Measurements from ENCODE around the gene KDF1. TPM values are rescaled to one million over a fixed set of nuclear protein-coding genes. Genes with fewer than 3 reads are reported as not detected.
"Not testable (repeated sequence)": the region's sequence is repeated elsewhere in the genome, so short reads cannot be mapped to it uniquely, and the experiment has no call there.

KDF1 gene
- total RNA-seq, 2 donors from 2014 or later = not detected

DNA sequence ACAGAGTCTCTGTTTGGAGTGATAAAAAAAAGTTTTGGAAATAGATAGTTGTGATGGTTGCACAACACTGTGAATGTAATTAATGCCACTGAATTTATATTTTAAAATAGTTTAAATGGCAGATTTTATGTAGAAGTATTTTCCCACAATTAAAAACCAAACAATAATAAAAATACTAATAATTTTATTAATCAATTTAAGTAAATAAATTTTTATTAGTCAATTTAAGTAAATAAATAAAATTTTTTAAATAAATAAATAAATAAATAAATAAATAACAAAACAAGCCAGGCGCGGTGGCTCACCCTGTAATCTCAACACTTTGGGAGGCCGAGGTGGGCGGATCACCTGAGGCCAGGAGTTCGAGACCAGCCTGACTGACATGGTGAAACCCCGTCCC is 4.9 kb upstream of the KDF1 start:
- intact Hi-C loops (cut with DNase I) = no loop called here
- no peak for DNase-seq (ENCODE audit: low spot score)

DNA sequence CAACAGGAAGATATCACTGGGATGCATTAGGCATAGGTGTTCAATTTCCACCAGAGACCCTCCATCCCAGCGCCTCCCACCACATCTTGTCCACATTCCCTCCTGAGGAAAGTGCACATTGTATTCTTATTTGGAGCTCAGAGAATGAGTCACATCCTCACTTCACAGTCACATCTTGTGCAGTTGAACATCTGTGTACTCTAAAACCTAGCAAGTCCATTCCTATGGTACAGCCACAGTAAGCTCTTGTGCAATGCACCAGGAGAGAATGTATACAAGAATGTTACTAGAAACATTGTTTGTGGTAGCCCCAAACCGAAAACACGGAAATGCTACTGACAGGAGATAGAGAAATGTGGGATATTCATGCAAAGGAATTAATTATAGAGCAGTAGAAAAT is 1.6 kb upstream of the KDF1 start:
- no peak for DNase-seq (ENCODE audit: low spot score)
- intact Hi-C loops (cut with DNase I) = no loop called here

DNA sequence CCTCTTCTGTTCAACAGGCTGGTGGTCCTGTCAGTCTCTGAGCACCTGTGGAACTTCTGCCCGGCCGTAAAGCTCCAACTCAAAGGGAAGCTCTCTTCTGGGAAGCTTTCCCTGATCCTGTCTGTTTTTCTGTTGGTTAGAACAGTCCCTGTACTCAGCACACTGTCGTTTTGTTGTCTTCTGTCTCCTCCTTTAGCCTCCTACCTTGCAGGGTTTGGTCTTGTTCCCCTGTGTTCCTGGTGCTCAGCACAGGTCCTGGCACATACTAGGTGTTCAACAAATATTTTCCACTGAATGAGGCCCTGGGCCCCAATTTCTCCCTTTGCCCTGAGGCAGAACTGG is 328 bp upstream of the KDF1 start:
- intact Hi-C loops (cut with DNase I) = no loop called here
- no peak for DNase-seq (ENCODE audit: low spot score)

DNA sequence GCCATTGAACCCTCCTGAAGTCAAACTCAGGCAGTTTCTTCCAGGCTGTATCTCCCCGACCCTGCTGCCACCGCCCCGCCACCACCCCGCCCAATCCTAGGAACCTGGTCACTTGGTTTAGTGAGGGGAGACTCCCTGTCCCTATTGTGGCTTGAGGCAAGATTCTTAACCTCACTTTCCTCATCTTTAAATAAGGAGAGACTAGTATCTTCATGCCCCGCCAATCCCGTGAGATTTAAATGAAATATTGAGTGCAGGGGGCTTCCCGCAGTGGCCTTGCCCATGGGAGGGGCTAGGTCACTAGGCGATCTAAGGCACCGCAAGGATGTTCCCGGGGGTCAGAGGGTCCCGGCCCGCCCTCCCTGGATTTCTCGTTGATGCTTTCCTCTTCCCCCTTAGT is 998 bp downstream of the KDF1 start:
- intact Hi-C loops (cut with DNase I) = no loop called here
- no peak for DNase-seq (ENCODE audit: low spot score)

DNA sequence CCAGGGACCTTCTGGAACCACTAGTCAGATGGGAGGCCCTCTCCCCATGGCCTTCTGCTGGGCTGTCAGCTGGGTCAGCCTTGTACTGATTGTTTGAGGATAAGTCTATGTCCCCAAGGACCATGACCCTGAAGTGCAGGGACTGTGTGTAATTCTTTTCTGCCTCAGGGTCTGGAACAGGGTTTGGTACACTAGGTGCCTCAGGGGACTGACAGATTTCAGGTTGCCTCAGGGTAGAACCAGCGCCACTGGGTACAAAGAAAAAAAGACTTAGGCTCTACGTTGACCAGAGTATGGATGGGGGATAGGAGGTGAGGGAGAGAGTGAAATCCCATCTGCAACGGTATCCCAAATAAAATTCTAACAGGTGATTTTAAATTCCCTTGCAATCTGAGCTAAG is 3.0 kb downstream of the KDF1 start:
- DNase-seq (ENCODE audit: low spot score) = no peak
- intact Hi-C loops (cut with DNase I) = no loop called here

DNA sequence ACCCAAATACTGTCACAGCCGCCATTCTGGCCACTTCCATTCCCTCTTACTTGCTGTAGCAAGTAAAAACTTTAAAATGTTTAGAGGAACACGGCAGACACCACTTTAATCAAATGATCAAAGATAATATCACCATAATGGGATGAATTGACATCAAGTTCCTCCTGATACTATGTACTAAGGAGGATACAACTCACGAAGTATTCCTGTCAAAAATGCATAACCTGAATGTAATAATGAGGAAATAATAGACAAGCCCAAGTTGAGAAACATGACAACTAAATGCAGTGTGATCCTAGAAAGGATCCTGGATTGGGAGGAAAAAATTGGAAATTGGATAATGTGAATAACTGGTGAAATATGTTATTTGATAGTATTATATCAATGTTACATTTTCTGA is 3.9 kb downstream of the KDF1 start:
- intact Hi-C loops (cut with DNase I) = no loop called here
- DNase-seq (ENCODE audit: low spot score) = no peak

DNA sequence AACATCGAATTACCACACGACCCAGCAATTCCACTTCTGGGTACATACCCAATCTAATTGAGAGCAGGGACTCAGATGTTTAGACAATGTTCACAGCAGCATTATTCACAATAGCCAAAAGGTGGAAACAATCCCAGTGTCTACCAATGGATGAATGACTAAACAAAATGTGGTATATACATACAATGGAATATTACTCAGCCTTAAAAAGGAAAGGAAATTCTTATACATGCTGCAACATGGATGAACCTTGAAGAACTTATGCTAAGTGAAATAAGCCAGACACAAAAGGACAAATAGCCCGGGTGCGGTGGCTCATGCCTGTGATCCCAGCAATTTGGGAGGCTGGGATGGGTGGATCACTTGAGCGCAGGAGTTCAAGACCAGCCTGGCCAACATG is 6.9 kb downstream of the KDF1 start:
- intact Hi-C loops (cut with DNase I) = no loop called here
- DNase-seq (ENCODE audit: low spot score) = no peak

DNA sequence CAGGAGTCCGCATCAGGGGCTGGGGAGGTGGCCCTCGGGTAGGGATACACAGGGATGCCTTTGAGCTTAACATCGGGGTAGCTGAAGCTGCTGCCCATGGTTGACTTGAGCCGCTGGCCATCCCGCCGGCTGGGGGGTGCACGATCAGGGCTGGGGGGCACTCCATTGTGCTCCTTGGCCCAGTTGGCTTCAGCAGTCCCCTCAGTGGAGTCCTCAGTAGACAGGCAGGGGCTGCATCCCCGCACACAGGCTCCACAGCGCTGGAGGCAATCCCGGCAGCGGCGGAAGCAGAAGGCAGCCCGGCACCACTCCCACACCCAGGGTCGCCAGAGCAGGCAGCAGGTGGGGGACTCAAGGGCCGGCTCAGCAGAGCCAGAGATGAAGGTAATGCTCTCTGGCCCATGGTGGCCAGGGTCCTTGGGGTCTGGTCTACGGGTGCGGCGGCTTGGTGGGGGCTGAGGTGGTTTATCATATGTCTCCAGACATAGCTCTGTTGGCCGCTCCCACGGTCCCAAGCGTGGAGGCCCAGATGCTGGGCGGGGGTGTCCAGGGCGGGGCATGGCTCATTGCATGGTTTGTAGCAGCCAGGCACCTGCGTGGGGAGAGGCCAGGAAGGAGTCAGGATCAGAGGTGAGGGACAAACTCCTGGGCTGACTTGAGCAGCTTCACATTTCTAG is 8.3 kb downstream of the KDF1 start:
- no peak for DNase-seq (ENCODE audit: low spot score)
- intact Hi-C loops (cut with DNase I) = no loop called here

DNA sequence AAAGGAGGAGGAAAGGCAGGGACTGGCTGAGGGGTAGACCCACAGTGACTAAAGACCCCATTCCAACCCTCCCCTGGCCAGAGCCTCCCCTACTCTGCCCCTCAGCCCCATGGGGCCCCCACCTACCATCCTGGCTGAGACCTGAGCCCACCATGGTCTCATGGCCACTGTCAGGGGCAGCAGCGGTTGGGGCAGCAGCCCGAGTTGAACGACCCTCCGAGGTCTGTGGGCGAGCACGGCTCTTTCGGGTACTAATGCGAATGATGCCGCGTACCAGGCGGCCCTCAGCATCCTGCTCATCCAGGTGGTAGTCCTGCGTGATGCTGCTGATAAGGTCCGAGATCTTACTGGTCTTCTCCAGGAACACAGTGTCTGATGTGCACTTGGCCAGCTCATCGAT is 9.1 kb downstream of the KDF1 start:
- intact Hi-C loops (cut with DNase I) = no loop called here
- no peak for DNase-seq (ENCODE audit: low spot score)

DNA sequence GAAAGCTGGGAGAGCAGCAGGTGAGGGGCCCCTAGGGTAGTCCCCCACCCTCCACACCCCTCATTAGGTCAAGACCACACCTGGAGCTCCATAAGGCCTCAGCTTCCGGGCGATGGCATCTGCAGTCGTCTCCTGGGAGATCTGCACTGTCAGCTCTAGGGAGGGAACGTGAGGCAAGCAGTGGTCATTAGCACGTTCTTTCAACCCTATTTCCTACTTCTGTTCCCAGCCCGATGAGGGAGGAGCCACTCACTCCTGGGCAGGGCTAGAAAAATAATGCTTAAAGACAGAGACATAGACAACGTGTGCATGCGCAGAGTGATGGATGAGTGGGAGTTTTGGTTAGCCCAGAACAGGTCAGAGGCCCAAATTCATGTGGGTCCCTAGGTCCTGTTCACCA is 9.7 kb downstream of the KDF1 start:
- intact Hi-C loops (cut with DNase I) = no loop called here
- no peak for DNase-seq (ENCODE audit: low spot score)

DNA sequence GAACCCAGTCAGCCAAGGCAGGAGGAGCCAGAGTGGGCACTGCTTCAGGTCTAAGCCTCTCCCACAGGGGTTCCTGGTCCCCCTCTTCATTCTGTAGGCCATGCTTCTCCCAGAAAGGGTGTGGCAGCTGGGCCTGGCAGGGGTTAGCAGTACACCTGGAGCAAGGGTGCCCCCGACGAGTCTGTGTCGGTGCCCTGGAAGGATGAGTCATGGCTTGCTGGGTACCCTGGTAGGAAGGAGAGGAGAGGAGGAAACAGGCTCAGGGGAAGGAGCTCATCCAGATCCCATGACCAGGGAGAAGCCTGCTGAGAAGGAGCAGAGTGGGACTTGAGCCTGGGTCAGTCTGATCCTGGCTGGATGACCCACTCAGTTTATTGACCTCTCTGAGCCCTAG is 10.3 kb downstream of the KDF1 start:
- intact Hi-C loops (cut with DNase I) = no loop called here
- no peak for DNase-seq (ENCODE audit: low spot score)

DNA sequence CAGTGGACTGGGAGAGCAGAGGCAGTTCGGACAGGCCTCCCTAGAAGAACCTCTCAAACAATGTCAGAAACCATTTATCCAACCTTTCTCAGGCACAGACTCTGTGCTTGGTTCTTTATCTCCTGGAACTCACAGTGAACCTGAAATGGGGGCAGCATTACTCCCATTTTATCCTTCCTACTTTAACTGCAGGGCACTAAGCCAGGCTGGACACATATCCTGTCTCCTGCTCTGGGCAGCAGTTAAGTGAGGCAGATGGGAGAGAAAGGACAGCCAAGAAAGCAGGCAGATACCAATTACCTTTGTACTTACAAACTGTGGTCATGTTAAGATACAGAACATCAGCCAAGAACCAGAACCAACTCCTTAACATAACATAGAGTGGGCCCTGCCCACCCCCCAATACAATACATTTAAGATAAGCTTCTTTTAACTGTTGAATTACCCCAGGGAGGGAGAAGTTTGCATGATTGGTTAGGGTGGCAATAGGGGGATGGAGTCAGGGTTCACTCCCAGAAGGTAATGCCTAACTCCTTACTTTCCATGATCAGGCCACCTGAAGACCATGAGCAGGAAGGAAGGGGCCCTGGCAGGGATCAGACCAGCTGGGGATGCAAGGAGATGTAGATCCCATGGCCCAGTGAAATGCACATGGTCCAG is 10.9 kb downstream of the KDF1 start:
- intact Hi-C loops (cut with DNase I) = no loop called here
- DNase-seq (ENCODE audit: low spot score) = no peak

DNA sequence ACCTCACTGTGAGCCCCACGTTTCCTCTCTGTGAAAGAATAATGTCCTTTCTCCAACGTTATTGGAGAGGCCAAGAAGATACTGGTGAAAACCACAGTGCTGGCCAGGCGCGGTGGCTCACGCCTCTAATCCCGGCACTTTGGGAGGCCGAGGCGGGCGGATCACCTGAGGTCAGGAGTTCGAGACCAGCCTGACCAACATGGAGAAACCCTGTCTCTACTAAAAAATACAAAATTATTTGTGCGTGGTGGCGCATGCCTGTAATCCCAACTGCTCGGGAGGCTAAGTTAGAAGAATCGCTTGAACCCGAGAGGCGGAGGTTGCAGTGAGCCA is 11.6 kb downstream of the KDF1 start:
- intact Hi-C loops (cut with DNase I); DNase-seq (ENCODE audit: low spot score): not testable (repeated sequence)

DNA sequence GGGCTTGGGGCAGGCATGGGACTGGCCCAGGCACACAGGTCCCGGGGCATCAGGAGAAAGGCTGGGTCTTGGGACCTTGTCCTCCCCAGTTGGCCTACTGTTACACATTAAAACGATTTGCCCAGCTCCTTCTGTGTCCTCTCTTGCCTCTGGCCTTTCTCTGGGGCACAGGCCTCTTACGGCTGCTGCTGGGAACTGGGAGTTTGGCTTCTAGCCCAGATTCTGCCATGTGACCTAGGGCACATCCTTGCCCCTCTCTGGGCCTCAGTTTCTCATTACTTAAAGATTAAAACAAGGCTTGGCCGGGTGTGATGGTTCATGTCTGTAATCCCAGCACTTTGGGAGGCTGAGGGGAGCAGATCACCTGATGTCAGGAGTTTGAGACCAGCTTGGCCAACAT is 14.0 kb downstream of the KDF1 start:
- DNase-seq (ENCODE audit: low spot score) = peak; percentile 34
- intact Hi-C loops (cut with DNase I) = no loop called here

DNA sequence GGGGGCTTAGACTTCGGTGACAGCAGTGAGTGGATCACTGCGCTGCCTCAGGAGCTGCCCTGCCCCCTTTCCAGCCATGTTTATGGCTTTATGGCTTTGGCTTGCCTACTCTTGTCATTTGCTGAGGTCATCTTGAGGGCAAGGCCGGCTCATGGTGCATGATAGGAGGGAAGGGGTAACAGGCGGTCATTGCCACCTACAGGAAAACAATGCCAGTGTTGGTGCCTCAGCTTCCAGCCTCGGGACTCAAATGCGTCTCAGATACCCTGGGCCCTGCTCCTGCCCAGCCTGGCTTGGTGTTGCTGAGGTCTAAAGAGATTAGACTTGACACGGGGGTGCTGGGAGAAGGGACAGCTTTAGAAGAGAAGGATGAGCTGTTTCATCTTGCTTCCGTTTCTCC is 14.5 kb downstream of the KDF1 start:
- intact Hi-C loops (cut with DNase I) = no loop called here
- DNase-seq (ENCODE audit: low spot score) = peak; percentile 37

DNA sequence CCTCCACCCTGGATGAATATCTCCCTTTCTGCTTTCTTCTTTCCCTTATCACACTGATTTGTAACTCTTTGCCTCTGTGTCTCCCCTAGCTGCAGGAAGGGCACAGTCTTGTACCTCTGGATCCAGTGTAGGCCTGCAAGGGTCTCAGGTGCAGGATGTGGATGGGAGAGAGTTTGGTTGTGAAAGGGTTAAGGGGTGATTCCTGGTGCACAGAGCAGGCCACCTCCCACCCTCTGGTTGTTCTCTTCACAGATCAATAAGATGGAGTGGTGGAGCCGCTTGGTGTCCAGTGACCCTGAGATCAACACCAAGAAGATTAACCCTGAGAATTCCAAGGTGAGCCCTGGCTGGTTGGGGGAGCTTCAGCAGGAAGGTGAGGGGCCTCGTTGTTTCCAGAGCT is 15.1 kb downstream of the KDF1 start:
- intact Hi-C loops (cut with DNase I) = no loop called here
- no peak for DNase-seq (ENCODE audit: low spot score)

DNA sequence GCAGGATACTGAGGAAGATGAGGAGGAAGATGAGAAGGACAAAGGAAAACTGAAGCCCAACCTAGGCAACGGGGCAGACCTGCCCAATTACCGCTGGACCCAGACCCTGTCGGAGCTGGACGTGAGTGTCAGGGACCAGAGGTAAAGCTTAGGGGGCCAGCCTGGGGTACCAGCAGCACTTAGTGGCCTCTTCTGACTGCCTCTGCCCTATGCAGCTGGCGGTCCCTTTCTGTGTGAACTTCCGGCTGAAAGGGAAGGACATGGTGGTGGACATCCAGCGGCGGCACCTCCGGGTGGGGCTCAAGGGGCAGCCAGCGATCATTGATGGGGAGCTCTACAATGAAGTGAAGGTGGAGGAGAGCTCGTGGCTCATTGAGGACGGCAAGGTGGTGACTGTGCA is 17.6 kb downstream of the KDF1 start:
- intact Hi-C loops (cut with DNase I) = no loop called here
- DNase-seq (ENCODE audit: low spot score) = no peak

DNA sequence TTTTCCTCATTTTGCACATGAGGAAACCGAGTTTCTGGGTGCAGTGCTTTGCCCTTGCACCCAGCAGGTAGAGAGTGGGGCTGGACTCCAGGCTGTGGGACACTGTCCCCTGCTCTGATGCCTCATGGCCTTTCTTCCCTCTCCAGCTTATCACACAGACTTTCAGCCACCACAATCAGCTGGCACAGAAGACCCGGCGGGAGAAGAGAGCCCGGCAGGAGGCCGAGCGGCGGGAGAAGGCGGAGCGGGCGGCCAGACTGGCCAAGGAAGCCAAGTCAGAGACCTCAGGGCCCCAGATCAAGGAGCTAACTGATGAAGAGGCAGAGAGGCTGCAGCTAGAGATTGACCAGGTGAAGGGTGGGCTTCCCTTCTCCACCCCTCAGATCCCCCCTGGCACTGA is 19.0 kb downstream of the KDF1 start:
- no peak for DNase-seq (ENCODE audit: low spot score)
- intact Hi-C loops (cut with DNase I) = no loop called here

DNA sequence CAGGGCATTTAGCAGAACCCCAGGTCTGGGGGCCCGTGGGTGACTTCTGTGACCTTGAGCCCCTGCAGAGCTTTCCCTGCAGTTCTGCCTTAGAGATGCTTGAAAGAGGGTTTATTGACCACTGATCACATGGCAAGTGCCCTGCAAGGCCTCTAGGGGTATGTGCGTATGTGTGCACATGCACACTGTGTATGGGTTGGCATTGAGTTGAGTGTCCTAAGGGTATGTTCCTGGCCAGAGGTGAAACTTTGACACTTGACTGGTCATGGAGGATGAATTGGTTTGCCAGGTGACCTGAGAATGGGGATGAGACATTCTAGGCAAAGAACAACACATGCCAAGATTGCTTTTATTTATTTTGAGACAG is 21.6 kb downstream of the KDF1 start:
- no peak for DNase-seq (ENCODE audit: low spot score)
- intact Hi-C loops (cut with DNase I) = no loop called here

DNA sequence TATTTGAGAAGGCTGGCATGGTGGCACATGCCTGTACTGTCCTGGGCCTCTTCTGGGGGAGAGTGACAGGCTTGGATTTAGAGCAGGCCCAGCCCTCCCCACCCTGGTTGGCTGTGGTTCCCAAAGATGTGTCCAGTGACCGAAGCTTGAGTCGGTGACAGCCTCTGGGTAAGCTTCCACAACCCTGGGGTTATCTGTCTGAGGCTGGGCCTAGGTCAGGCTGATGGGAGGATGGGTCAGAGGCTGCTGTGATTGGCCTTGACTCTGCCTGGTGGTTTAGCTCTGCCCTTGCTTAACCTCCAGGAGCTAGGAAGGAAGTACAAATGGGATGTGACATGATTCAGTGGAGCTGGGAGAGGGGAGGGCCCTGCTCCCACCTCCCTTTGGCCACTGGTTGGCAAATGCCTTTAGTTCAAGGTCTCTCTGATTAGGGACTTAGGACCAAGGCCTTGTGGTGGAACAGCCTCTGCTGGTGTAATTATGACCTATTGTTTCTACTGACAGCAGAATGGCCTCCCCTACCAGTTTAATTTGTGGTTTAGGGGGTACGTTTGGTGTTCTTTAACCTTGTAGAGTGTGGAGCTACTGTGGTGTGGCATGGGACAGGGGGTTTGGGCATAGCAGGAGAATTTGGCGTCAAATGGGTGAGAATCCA is 22.1 kb downstream of the KDF1 start:
- intact Hi-C loops (cut with DNase I) = no loop called here
- no peak for DNase-seq (ENCODE audit: low spot score)

DNA sequence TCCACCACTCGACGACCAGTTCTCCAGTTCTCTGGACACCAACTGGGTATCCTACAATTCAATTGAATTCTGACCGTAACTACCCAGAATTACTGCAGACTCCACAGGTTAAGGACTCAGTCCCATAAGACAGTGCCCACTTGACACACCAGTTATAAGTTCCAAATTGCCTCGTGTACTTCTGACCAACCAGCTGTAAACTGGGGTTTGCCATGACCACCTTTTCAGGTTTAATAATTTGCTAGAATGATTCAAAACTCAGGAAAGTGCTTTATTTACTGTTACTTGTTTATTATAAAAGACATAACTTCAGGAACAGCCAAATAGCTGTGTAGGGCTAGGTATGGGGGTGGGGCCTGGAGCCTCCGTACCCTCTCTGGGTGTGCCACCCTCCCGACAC is 23.4 kb downstream of the KDF1 start:
- DNase-seq (ENCODE audit: low spot score) = no peak
- intact Hi-C loops (cut with DNase I) = no loop called here

Data from posterior vena cava (tissue), 2 donors.